B cell (primary cell): ENCODE data around the gene GPATCH8. TPM values are rescaled to one million over a fixed set of nuclear protein-coding genes. Genes with fewer than 3 reads are reported as not detected.

Source experiments
- ATAC-seq: fragments of 200-7000 bp; cut with Tn5 transposase; one replicate; pipeline ENCODE4 v1.10.0; 2021; ENCODE audit warnings: low read depth, mild to moderate bottlenecking, moderate number of reproducible peaks, moderate library complexity
- CTCF ChIA-PET: fragments of 350-600 bp; sonication (Branson Sonifier 250); formaldehyde crosslinking; loops from one replicate; lab custom pipeline; 2021; ENCODE audit warnings: antibody characterized with exemption, inconsistent platforms; lab: Charles Lee
- POLR2A ChIA-PET: fragments of 350-600 bp; sonication (Branson Sonifier 250); formaldehyde crosslinking; loops from one replicate; lab custom pipeline; 2021; ENCODE audit warnings: antibody characterized with exemption; lab: Charles Lee
- DNase-seq: peaks from one replicate; pipeline ENCODE4 v3.0.0; 2013
- H2AFZ ChIP-seq: 2 replicates; pipeline ENCODE4 v1.6.1; 2012; ENCODE audit warnings: mild to moderate bottlenecking, low read depth, low read length; ENCODE audit not compliant: insufficient read depth, poor library complexity, severe bottlenecking
- H3K27ac ChIP-seq, 2 donors: 1 replicate in 1 of 2; 2 replicates in 1 of 2; pipeline ENCODE4 v1.5.1; 2012 to 2013; ENCODE audit warnings: low read length in 2 of 2, mild to moderate bottlenecking in 2 of 2, moderate library complexity in 1 of 2
- H3K27me3 ChIP-seq, 4 experiments: fragments of 200-600 bp in 1 of 4; sonication (generic) in 1 of 4; replicated peaks in 1 of 4; 1 replicate in 2 of 4; 2 replicates in 2 of 4; pipeline versions ENCODE4 v1.6.1 to v1.7.0; 2013 to 2016; ENCODE audit warnings: low read length in 3 of 4, mild to moderate bottlenecking in 2 of 4, mixed read lengths in 1 of 4, moderate library complexity in 1 of 4; ENCODE audit not compliant: insufficient read depth in 4 of 4, control insufficient read depth in 3 of 4; ENCODE audit errors: control extremely low read depth in 1 of 4
- H3K36me3 ChIP-seq, 2 experiments: replicated peaks in 1 of 2; 1 replicate in 1 of 2; 2 replicates in 1 of 2; pipeline versions ENCODE4 v1.6.1 to v1.7.1; 2013; ENCODE audit warnings: low read length in 1 of 2; ENCODE audit not compliant: insufficient read depth in 2 of 2, control insufficient read depth in 1 of 2; ENCODE audit errors: control extremely low read depth in 1 of 2, extremely low read depth in 1 of 2
- H3K4me1 ChIP-seq, 2 donors: fragments of 200-600 bp in 1 of 2; sonication (generic) in 1 of 2; 1 replicate in 1 of 2; 2 replicates in 1 of 2; pipeline versions ENCODE4 v1.5.1 to v1.6.1; 2013 to 2017; ENCODE audit warnings: low read length in 2 of 2; ENCODE audit not compliant: control insufficient read depth in 2 of 2, insufficient read depth in 2 of 2
- H3K4me2 ChIP-seq: replicated peaks from 2 replicates; pipeline ENCODE3; 2012; ENCODE audit warnings: mild to moderate bottlenecking, low read depth, low read length; ENCODE audit not compliant: poor library complexity, severe bottlenecking
- H3K4me3 ChIP-seq, 5 experiments: fragments of 200-600 bp in 1 of 5; sonication (generic) in 1 of 5; 1 replicate in 3 of 5; 2 replicates in 2 of 5; pipeline versions ENCODE4 v1.5.1 to v1.7.0; 2011 to 2016; ENCODE audit warnings: low read length in 4 of 5, mild to moderate bottlenecking in 4 of 5, low read depth in 2 of 5, control low read depth in 1 of 5, moderate library complexity in 1 of 5; ENCODE audit not compliant: insufficient read depth in 1 of 5; ENCODE audit errors: control extremely low read depth in 1 of 5, extremely low read depth in 1 of 5
- H3K79me2 ChIP-seq: fragments of 200-600 bp; sonication (generic); one replicate; pipeline ENCODE4 v1.6.0; 2016; ENCODE audit warnings: low read length; ENCODE audit not compliant: control insufficient read depth, insufficient read depth
- H3K9ac ChIP-seq: fragments of 200-600 bp; sonication (generic); 2 replicates; pipeline ENCODE4 v1.6.1; 2017; ENCODE audit warnings: mild to moderate bottlenecking, low read length, moderate library complexity
- H3K9me3 ChIP-seq, 3 donors: one replicate each; pipeline versions ENCODE4 v1.6.1 to v1.7.1; 2013; ENCODE audit warnings: low read length in 2 of 3; ENCODE audit not compliant: control insufficient read depth in 2 of 3, insufficient read depth in 1 of 3; ENCODE audit errors: control extremely low read depth in 1 of 3
- H4K20me1 ChIP-seq: 2 replicates; pipeline ENCODE4 v1.6.0; 2012; ENCODE audit warnings: mild to moderate bottlenecking, low read length; ENCODE audit not compliant: insufficient read depth, control insufficient read depth, poor library complexity, severe bottlenecking
- H3K27ac Mint-ChIP-seq: one replicate; pipeline ENCODE4 v1.8.0; 2021; ENCODE audit warnings: mixed read lengths
- H3K27me3 Mint-ChIP-seq: one replicate; pipeline ENCODE4 v1.8.0; 2021; ENCODE audit warnings: mixed read lengths
- H3K4me1 Mint-ChIP-seq: one replicate; pipeline ENCODE4 v1.8.0; 2021; ENCODE audit warnings: mixed read lengths
- H3K4me3 Mint-ChIP-seq: one replicate; pipeline ENCODE4 v1.8.0; 2021; ENCODE audit warnings: mixed read lengths
- H3K9me3 Mint-ChIP-seq: one replicate; pipeline ENCODE4 v1.8.0; 2022; ENCODE audit warnings: mixed read lengths; ENCODE audit not compliant: insufficient read depth
- CTCF ChIP-seq: fragments of 200-600 bp; IDR thresholded peaks from one replicate; pipeline ENCODE4 v1.8.0; 2022; ENCODE audit warnings: antibody characterized with exemption, mild to moderate bottlenecking
- EZH2 ChIP-seq: IDR thresholded peaks from 2 replicates; pipeline ENCODE4 v1.6.1; 2012; ENCODE audit warnings: borderline replicate concordance, low read depth, mild to moderate bottlenecking, moderate library complexity, low read length; ENCODE audit not compliant: insufficient read depth, poor library complexity, severe bottlenecking
- WGBS: methylation state at CpG from one replicate; pipeline ENCODE4 v1.1.5; 2013; ENCODE audit warnings: missing lambda C conversion rate; ENCODE audit not compliant: insufficient coverage; 5-methylcytosine and 5-hydroxymethylcytosine counted together
- intact Hi-C: fragments of 100-400 bp; cut with micrococcal nuclease; formaldehyde crosslinking; loops from one replicate; pipeline ENCODE4 v1.10.0; 2022
- polyA minus RNA-seq: library from RNA; depleted of rRNA, polyadenylated mRNA; stranded (reverse); fragments of >200 nt; gene quantifications from 2 replicates; pipeline ENCODE4 v1.2.3, GENCODE V29; 2012
- polyA plus RNA-seq: library from polyadenylated mRNA; depleted of rRNA; stranded (reverse); fragments of >200 nt; gene quantifications from 2 replicates; pipeline ENCODE4 v1.2.3, GENCODE V29; 2012
- total RNA-seq, 2 donors: library from RNA; stranded (reverse); fragments of 120-200 nt in 1 of 2; gene quantifications; 1 replicate in 1 of 2; 2 replicates in 1 of 2; pipeline versions ENCODE4 v1.2.3 to v1.2.4, GENCODE V29; 2013 to 2022

The GPATCH8 gene
- total RNA-seq (83.4 and 105 TPM in 2 replicates), polyA plus RNA-seq (26.3 and 28.3 TPM in 2 replicates), polyA minus RNA-seq (18.9 and 32.5 TPM in 2 replicates)
- 30.1 TPM for total RNA-seq (2013)

- CTCF ChIA-PET: interaction anchor here (0.8 kb wide), 1 partner anchor 28 kb away, joined by 3 read pairs; no protein-coding TSS in a partner anchor
- Mint-ChIP-seq H3K27ac (peak within 1 kb of the TSS; percentile 98), H3K4me3 (peak within 1 kb of the TSS; percentile 98), H3K4me1 (peaks cover 35% of the 10 kb centered on the region), H3K27me3 (peaks cover 15% of the 10 kb centered on the region), H3K9me3 (no peaks in the 10 kb centered on the region)
- intact Hi-C loops: loop anchor here (1.0 to 2.0 kb wide), 2 partner anchors 53 to 272 kb away; partner anchors contain the start of gene FZD2
- DNase-seq (peak; percentile 96), ATAC-seq (peak; percentile 89)
- TF ChIP-seq EZH2: no peak
- Histone ChIP-seq H3K79me2 (peaks cover 70% of the 10 kb centered on the region), H3K36me3 (no peaks in the 10 kb centered on the region), H3K9ac (peak within 1 kb of the TSS; percentile 79), H3K27me3 (peaks cover 0 to 11% (median 1%) of the 10 kb centered on the region in 4 experiments), H3K4me2 (peak within 1 kb of the TSS; percentile 77), H2AFZ (peak within 1 kb of the TSS; percentile 87), H3K4me1 (peaks cover 24 to 27% of the 10 kb centered on the region in 2 donors), H3K4me3 (peak within 1 kb of the TSS; percentile 72 to 87 (median 80)), H3K9me3 (peaks cover 0 to 5% (median 0%) of the 10 kb centered on the region in 3 donors), H4K20me1 (peaks cover 23% of the 10 kb centered on the region), H3K27ac (peak within 1 kb of the TSS; percentile 78 to 86)
- 3% methylated on average over 69 of the region's 71 CpGs for WGBS
- POLR2A ChIA-PET: interaction anchor here (0.6 to 1.4 kb wide), 2 partner anchors 317 to 434 kb away, joined by 4 to 5 read pairs; partner anchors contain the start of gene TMUB2
These were observed at the start of gene GPATCH8 for GRCh38 chr17:44503147-44504029. GPATCH8 (minus strand) TSS chr17:44503406; CDS start chr17:44503370, 36 bp downstream.

- Mint-ChIP-seq H3K9me3 (no peaks in the 10 kb centered on the region), H3K27me3 (peaks cover 21% of the 10 kb centered on the region), H3K4me3 (no peak overlapping the region), H3K27ac (no peak overlapping the region), H3K4me1 (peaks cover 13% of the 10 kb centered on the region)
- no peak overlapping the region for H2AFZ ChIP-seq
- CTCF ChIA-PET: no interaction called here
- H3K9me3 ChIP-seq: no peaks in the 10 kb centered on the region
- H4K20me1 ChIP-seq: no peaks in the 10 kb centered on the region
- ATAC-seq (no peak), DNase-seq (no peak)
- H3K9ac ChIP-seq: no peak overlapping the region
- no peaks in the 10 kb centered on the region for H3K36me3 ChIP-seq
- H3K4me1 ChIP-seq: peaks cover 5 to 8% of the 10 kb centered on the region in 2 donors
- no peak overlapping the region for H3K4me3 ChIP-seq
- TF ChIP-seq EZH2: no peak
- no peak for TF ChIP-seq CTCF
- WGBS: 83% methylated on average over 8 of the region's 9 CpGs
- POLR2A ChIA-PET: no interaction called here
- peaks cover 0 to 11% (median 2%) of the 10 kb centered on the region in 4 experiments for H3K27me3 ChIP-seq
- H3K4me2 ChIP-seq: no peak overlapping the region
- no peak overlapping the region for H3K27ac ChIP-seq
- no peaks in the 10 kb centered on the region for H3K79me2 ChIP-seq
- intact Hi-C loops: no loop called here
These were observed 49.2 kb upstream of the GPATCH8 start for GRCh38 chr17:44552361-44552760.
